ENCODE data around the gene TRIM47.

GRCh38 chr17:75891605-75892555 lies 13.5 kb upstream of the TRIM47 start:
- no peak for TF ChIP-seq CTCF (IDR thresholded peaks at IDR 0.05)
- no peak for TF ChIP-seq POLR2A (IDR thresholded peaks at IDR 0.05)
- TF ChIP-seq POLR2AphosphoS5 (IDR thresholded peaks at IDR 0.05): no peak
